ENCODE data around the gene RGSL1.

RGSL1 gene

GRCh38 chr1:182450087-182450486 is at the start of gene RGSL1:
RGSL1 (plus strand) TSS chr1:182450146; CDS start chr1:182450166, 20 bp downstream.
- no peak for TF ChIP-seq ZC3H10 (CRISPR knock-in tag; IDR thresholded peaks at IDR 0.05)
- no peak for TF ChIP-seq PATZ1 (CRISPR knock-in tag; IDR thresholded peaks at IDR 0.05; ENCODE audit: borderline replicate concordance)
- TF ChIP-seq ESRRG (CRISPR knock-in tag; IDR thresholded peaks at IDR 0.05) = no peak
- no peak for TF ChIP-seq ARNTL (CRISPR knock-in tag; IDR thresholded peaks at IDR 0.05; ENCODE audit: borderline replicate concordance, low read depth)
- no peak for ATAC-seq

GRCh38 chr1:182400567-182400966 is 49.4 kb upstream of the RGSL1 start, which contains the start of gene TEDDM1:
TEDDM1 (minus strand) TSS chr1:182400667; CDS start chr1:182400485, 182 bp downstream.
- ATAC-seq = no peak
- TF ChIP-seq POU6F1 (CRISPR knock-in tag; IDR thresholded peaks at IDR 0.05; ENCODE audit: borderline replicate concordance, low read depth) (no peak), TOX (CRISPR knock-in tag; IDR thresholded peaks at IDR 0.05; ENCODE audit: borderline replicate concordance) (no peak), SNAI2 (CRISPR knock-in tag; IDR thresholded peaks at IDR 0.05) (no peak), PATZ1 (CRISPR knock-in tag; IDR thresholded peaks at IDR 0.05; ENCODE audit: borderline replicate concordance) (no peak), CSRNP3 (CRISPR knock-in tag; IDR thresholded peaks at IDR 0.05) (no peak), ZNF70 (CRISPR knock-in tag; IDR thresholded peaks at IDR 0.05) (no peak), RARB (CRISPR knock-in tag; IDR thresholded peaks at IDR 0.05) (no peak), PPARA (CRISPR knock-in tag; IDR thresholded peaks at IDR 0.05; ENCODE audit: borderline replicate concordance) (no peak)

GRCh38 chr1:182404781-182405180 is 45.2 kb upstream of the RGSL1 start:
- 0 out of 3 replicates have a peak, but pooled peaks have one; percentile 33 for ATAC-seq
- TF ChIP-seq ARNTL (CRISPR knock-in tag; IDR thresholded peaks at IDR 0.05; ENCODE audit: borderline replicate concordance, low read depth) = no peak
- no peak for TF ChIP-seq ZNF70 (CRISPR knock-in tag; IDR thresholded peaks at IDR 0.05)
- TF ChIP-seq GLIS3 (CRISPR knock-in tag; IDR thresholded peaks at IDR 0.05) = no peak
- no peak for TF ChIP-seq PATZ1 (CRISPR knock-in tag; IDR thresholded peaks at IDR 0.05; ENCODE audit: borderline replicate concordance)
- no peak for TF ChIP-seq OSR1 (CRISPR knock-in tag; IDR thresholded peaks at IDR 0.05)
- no peak for TF ChIP-seq ZFP30 (CRISPR knock-in tag; IDR thresholded peaks at IDR 0.05)
- TF ChIP-seq ZNF565 (CRISPR knock-in tag; conservative IDR thresholded peaks at IDR 0.05; ENCODE audit: low read depth) = no peak
- no peak for TF ChIP-seq PPARA (CRISPR knock-in tag; IDR thresholded peaks at IDR 0.05; ENCODE audit: borderline replicate concordance)
- no peak for TF ChIP-seq TCF4 (CRISPR knock-in tag; IDR thresholded peaks at IDR 0.05; ENCODE audit: borderline replicate concordance)
- TF ChIP-seq RARB (CRISPR knock-in tag; IDR thresholded peaks at IDR 0.05) = no peak
- no peak for TF ChIP-seq TSHZ2 (CRISPR knock-in tag; IDR thresholded peaks at IDR 0.05)
- TF ChIP-seq CREB5 (CRISPR knock-in tag; IDR thresholded peaks at IDR 0.05; ENCODE audit: low read depth) = no peak
- no peak for TF ChIP-seq ZNF8 (CRISPR knock-in tag; IDR thresholded peaks at IDR 0.05)
- no peak for TF ChIP-seq CSRNP3 (CRISPR knock-in tag; IDR thresholded peaks at IDR 0.05)
- no peak for TF ChIP-seq ESRRG (CRISPR knock-in tag; IDR thresholded peaks at IDR 0.05)
- TF ChIP-seq CSDC2 (CRISPR knock-in tag; IDR thresholded peaks at IDR 0.05) = no peak
- TF ChIP-seq TOX (CRISPR knock-in tag; IDR thresholded peaks at IDR 0.05; ENCODE audit: borderline replicate concordance) = no peak

All from SK-N-SH treated with all-trans-retinoic acid at 6 μM for 48 hours (cell line).